Erythroblast (primary cell): Measurements from ENCODE around the gene NR2F1-AS1.

ENCODE experiments used
- GATA1 ChIP-seq: IDR thresholded peaks from 2 replicates; pipeline ENCODE4 v1.6.1; 2011; ENCODE audit warnings: low read depth, mild to moderate bottlenecking, control low read depth, low read length, moderate library complexity
- POLR2A ChIP-seq: IDR thresholded peaks from 2 replicates; pipeline ENCODE4 v1.6.1; 2011; ENCODE audit warnings: mild to moderate bottlenecking, low read length

DNA sequence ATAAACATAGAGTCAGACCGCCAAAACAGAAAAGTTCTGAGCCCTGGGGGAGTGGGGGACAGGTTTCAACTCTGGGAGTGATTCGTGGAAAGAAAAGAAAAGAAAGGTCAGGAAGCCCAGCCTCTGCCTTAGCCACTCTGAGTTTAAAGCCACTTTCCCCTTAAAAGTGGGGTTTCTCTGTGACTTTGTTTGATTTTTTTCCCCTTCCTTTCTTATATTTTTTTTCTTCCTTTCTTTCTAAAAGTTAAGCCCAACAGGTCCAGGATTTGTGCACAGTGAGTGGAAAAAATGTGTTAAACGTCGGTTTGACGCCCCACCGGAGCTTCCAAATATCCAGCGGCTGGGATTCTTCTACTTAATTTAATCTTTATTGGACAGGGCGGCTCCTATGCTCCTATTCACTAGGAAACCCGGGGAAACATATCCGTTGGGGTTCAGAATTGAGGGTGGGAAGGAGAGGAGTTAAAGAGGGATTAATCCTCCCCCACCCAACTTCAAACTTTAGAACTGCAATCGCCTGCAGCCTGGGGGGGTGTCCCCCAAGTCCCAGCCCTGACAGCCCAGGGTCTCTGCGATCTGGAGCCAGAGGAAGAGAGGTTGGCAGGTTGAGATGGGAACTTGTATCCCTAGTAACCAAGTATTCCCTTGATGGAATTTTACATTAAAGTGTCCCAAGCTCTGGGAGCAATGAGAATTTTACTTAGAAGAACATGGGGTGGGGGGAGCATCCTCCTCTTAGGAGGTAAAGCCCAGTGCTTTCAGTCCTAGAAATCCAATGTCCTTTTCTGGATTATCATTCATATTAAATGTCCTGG is 6.3 kb downstream of the NR2F1-AS1 start:
- no peak for TF ChIP-seq POLR2A
- TF ChIP-seq GATA1: no peak
